Measurements from ENCODE around the gene ARHGEF1. TPM values are rescaled to one million over a fixed set of nuclear protein-coding genes. Genes with fewer than 3 reads are reported as not detected.
"Not testable (repeated sequence)": the region's sequence is repeated elsewhere in the genome, so short reads cannot be mapped to it uniquely, and the experiment has no call there.

Gene ARHGEF1
- total RNA-seq, 1 donor from 2014 or later, result 120 TPM

GRCh38 chr19:41904118-41904870 is 21.3 kb downstream of the ARHGEF1 start:
- DNase-seq (ENCODE audit: low spot score), result peak; percentile 71

- DNase-seq (ENCODE audit: low spot score), result no peak
Observed at GRCh38 chr19:41905273-41906002, 22.5 kb downstream of the ARHGEF1 start.

GRCh38 chr19:41906271-41906670 is 23.3 kb downstream of the ARHGEF1 start:
- no peak for DNase-seq (ENCODE audit: low spot score)

GRCh38 chr19:41906916-41907680 is 24.1 kb downstream of the ARHGEF1 start:
- DNase-seq (ENCODE audit: low spot score), result no peak

GRCh38 chr19:41907994-41908615 is 25.1 kb downstream of the ARHGEF1 start:
- no peak for DNase-seq (ENCODE audit: low spot score)

GRCh38 chr19:41908724-41909464 is 25.9 kb downstream of the ARHGEF1 start:
- DNase-seq (ENCODE audit: low spot score), result no peak

- DNase-seq (ENCODE audit: low spot score), result no peak
Observed at GRCh38 chr19:41909706-41910105, 26.7 kb downstream of the ARHGEF1 start.

- no peak for DNase-seq (ENCODE audit: low spot score)
Observed at GRCh38 chr19:41910240-41910991, 27.4 kb downstream of the ARHGEF1 start.

GRCh38 chr19:41910992-41911888 is 28.3 kb downstream of the ARHGEF1 start:
- DNase-seq (ENCODE audit: low spot score), result no peak

- DNase-seq (ENCODE audit: low spot score), result no peak
Observed at GRCh38 chr19:41911889-41912731, 29.1 kb downstream of the ARHGEF1 start.

GRCh38 chr19:41912899-41913537 is 30.0 kb downstream of the ARHGEF1 start:
- DNase-seq (ENCODE audit: low spot score), result no peak

- no peak for DNase-seq (ENCODE audit: low spot score)
Observed at GRCh38 chr19:41913538-41914423, 30.8 kb downstream of the ARHGEF1 start.

- not testable (repeated sequence) for DNase-seq (ENCODE audit: low spot score)
Observed at GRCh38 chr19:41914424-41914834, 31.4 kb downstream of the ARHGEF1 start.

GRCh38 chr19:41915021-41915775 is 32.2 kb downstream of the ARHGEF1 start:
- no peak for DNase-seq (ENCODE audit: low spot score)

GRCh38 chr19:41915776-41916414 is 32.9 kb downstream of the ARHGEF1 start:
- DNase-seq (ENCODE audit: low spot score), result no peak

GRCh38 chr19:41917676-41918075 is 34.7 kb downstream of the ARHGEF1 start:
- DNase-seq (ENCODE audit: low spot score), result no peak
